Astrocyte of the spinal cord (primary cell): ENCODE data around the gene SRGAP3.

ENCODE experiments used
- DNase-seq: peaks from one replicate; pipeline ENCODE4 v3.0.0; 2011; ENCODE audit warnings: low read depth, low spot score
- H3K4me3 ChIP-seq: 2 replicates; pipeline ENCODE4 v1.5.1; 2011; ENCODE audit warnings: low read depth, mild to moderate bottlenecking, low read length, moderate library complexity
- in situ Hi-C: cut with HindIII; loops from 2 replicates; pipeline ENCODE4 v1.10.0; 2017; ENCODE audit warnings: low sequenced_read_pairs
- TF ChIP-seq, protein P1 (sequence below): IDR thresholded peaks from 2 replicates; pipeline ENCODE4 v1.5.1; 2012; ENCODE audit warnings: low read depth, mild to moderate bottlenecking, low read length, inconsistent platforms

The SRGAP3 gene

DNA sequence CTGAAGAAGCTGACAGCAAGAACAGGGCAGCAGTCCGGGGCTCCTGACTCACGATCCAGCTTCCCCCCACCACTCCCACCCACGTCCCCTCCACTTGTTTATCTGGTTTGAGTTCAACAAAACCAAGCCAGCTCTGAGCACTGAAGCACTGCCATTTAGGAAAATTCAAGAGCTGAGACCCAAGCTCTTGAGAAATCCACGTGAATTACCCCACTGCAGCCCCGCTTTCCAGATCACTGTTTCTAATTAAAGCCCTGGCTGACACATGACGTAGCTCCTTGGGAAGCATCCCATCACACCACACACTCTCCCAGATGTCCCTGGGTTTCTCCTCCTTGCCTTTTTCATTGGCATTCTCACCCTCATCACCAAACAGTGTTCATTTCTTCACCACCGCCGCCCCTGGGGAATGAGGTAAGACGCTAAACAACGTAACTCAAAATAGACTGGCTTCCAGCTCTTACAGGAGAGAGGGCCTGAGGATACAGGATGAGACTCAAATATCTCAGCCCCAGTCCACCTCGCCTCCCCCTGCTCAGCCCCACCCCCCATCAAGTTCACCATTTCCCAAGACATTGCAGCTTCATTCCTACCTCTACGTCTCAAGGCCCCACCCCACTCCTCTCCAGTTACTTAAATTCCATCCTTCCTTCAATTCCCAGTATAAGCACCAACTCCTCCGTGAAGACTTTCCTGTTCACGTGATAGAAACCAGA lies 95.4 kb downstream of the SRGAP3 start:
- TF ChIP-seq, protein P1, sequence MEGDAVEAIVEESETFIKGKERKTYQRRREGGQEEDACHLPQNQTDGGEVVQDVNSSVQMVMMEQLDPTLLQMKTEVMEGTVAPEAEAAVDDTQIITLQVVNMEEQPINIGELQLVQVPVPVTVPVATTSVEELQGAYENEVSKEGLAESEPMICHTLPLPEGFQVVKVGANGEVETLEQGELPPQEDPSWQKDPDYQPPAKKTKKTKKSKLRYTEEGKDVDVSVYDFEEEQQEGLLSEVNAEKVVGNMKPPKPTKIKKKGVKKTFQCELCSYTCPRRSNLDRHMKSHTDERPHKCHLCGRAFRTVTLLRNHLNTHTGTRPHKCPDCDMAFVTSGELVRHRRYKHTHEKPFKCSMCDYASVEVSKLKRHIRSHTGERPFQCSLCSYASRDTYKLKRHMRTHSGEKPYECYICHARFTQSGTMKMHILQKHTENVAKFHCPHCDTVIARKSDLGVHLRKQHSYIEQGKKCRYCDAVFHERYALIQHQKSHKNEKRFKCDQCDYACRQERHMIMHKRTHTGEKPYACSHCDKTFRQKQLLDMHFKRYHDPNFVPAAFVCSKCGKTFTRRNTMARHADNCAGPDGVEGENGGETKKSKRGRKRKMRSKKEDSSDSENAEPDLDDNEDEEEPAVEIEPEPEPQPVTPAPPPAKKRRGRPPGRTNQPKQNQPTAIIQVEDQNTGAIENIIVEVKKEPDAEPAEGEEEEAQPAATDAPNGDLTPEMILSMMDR = no peak
- H3K4me3 ChIP-seq = no peak overlapping the region
- no peak for DNase-seq
- in situ Hi-C loops = no loop called here

DNA sequence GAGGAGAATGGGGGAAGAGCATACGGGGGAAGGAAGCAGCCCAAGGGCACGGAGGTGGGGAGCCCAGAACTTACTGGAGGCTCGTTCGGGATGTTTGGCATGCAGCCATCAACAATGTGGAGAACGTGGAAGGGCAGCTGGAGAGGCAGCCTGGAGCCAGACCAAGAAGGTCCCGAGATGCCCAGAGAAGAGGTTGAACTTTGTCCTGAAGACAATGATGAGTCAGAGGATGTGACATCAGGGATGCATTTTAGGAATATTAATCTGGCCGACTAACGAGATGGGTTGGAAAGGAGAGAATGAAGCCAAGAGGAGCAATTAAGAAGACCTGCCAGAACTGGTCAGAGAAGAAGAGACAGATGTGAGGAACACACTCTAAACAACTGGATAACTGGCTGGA lies 98.2 kb downstream of the SRGAP3 start:
- DNase-seq = no peak
- no peak overlapping the region for H3K4me3 ChIP-seq
- TF ChIP-seq, protein P1 = no peak
- in situ Hi-C loops = no loop called here

DNA sequence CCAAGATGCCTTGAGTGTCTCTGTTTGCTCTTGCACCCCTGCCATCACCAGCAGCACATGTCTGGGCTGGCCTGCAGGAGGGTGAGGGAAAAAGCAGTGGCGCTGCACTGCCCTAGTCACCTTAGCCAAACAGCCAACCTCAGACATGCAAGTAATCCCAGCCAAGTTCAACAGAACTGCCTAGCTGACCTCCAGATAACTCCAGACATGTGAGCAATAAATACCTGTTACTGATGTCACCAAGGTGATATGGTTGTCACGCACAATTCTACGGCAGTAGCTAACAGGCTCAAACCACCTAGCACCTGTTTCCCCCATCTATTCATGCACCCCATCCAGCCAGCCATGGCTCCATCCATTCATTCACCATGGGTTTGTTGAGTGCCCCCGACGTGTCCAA lies 99.9 kb downstream of the SRGAP3 start:
- no peak overlapping the region for H3K4me3 ChIP-seq
- DNase-seq = no peak
- in situ Hi-C loops = no loop called here
- TF ChIP-seq, protein P1 = no peak

DNA sequence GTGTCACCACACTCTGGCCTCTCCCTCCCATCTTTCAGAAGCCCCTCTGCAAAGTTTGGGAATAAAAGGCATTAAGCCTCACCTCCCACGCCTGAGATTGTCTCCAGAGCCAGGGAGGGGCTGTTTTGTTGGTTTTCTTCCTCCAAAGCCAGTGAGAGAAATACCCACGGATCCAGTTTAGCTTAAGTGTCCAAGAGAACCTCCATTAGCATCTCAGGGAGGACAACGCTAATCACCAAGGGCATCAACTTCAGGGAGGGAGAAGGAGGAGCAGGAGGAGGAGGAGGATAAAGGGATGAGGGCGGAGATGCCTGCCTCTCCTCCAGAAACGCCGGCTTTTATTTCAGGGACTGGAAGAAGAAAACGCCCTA lies 101.6 kb downstream of the SRGAP3 start:
- DNase-seq = no peak
- TF ChIP-seq, protein P1 = no peak
- in situ Hi-C loops = no loop called here
- no peak overlapping the region for H3K4me3 ChIP-seq

DNA sequence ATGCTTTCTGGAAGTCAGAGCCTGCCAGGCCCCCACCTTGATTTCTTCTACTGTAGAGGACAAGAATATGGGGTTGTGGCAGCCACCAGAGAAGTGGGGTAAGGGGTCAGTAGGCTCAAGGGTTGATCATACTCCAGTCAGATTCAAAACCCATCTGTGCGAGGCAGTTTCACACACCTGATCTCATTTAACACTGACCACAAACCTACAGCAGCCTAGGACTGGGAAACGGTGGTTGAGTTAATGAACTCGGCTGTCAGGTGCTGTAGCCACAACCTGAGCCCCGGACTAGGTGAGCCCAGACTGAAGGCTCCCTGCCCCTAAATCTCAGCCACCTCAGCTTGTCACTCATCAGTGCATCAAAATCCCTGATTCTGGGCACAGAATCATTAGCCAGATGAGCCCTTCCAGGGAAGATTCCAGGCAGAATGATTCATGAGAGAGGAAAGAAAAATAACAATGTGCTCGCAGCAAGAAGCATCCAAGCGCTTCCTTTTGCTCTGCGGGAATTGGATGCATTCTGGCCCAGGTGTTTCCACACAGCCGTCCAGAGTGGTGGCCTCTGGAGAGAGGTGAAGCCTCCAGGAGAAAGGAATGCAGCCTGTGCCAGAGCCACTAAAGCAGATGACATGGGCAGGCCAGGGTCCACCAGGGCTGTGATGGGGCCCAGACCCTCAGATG lies 102.1 kb downstream of the SRGAP3 start:
- TF ChIP-seq, protein P1 = no peak
- in situ Hi-C loops = no loop called here
- H3K4me3 ChIP-seq = no peak overlapping the region
- peak; percentile 6 for DNase-seq

DNA sequence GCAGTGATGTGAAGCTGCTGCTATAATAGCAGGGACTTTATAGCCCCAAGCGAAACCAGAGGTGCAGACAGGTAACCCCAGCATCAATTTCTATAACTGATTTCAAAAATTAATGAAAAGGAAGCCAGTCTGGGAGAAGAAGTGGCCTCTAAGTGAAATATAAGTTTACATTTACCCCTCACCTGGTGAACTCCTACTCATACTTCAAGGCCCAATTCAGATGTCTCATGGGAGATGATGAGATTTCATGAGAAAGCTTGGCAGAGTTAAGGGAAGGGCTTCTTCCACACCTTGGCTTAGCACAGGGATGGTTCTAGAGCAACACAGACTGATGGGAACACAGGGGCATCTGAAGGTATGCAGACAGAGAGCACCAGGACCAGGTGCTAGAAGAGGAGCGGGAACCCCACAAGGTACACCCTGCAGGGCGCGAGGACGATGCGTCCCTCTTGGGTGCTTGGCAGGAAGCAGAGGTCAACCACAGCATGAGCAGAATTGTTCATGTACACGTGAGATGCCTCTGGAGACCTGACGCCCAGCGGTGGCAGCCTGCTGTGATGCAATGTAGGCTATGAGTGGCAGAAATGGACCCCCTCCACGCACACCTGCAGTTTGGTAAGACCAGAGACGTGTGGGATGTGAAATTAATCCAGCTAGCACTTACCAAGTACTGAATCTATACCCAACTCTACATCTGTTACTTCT lies 102.9 kb downstream of the SRGAP3 start:
- H3K4me3 ChIP-seq = no peak overlapping the region
- in situ Hi-C loops = no loop called here
- DNase-seq = no peak
- TF ChIP-seq, protein P1 = no peak
